Measurements from ENCODE around the gene CPLANE2.
"Not testable (repeated sequence)": the region's sequence is repeated elsewhere in the genome, so short reads cannot be mapped to it uniquely, and the experiment has no call there.

The CPLANE2 gene

DNA sequence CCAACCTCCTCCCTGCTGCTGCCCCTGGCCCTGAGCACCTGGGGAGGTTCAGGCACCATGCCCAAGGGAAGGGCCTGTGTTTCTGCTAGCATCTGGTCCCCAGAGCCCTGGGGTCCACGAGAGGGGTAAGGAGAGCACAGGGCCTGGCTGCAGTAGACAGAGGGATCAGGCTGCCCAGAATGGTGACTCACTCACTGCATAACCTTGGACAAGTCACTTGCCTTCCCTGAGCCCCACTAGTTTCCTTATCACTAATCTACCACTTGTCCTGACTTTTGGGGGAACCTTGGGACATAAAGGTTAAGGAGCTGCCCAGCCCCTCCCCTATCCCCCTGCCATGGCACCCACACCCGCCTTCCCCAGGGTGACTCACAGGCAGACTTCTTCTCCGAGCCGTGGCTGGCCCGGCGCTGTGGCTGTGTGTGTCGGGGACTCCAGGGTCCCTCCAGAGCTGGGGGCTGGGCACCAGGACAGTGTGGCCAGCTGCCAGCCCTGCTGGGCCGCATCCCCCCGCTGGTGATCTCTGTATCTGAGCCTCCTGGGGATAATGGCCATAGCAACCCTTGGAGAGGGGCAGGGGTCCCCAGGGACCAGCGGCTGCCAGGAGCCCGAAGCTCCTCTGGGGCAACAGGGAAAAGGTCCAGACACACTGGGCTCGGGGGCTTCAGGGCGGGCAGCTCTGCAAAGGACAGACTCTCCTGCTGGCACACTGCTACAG lies 28.6 kb downstream of the CPLANE2 start:
- no peak for DNase-seq (ENCODE audit: low read depth)

DNA sequence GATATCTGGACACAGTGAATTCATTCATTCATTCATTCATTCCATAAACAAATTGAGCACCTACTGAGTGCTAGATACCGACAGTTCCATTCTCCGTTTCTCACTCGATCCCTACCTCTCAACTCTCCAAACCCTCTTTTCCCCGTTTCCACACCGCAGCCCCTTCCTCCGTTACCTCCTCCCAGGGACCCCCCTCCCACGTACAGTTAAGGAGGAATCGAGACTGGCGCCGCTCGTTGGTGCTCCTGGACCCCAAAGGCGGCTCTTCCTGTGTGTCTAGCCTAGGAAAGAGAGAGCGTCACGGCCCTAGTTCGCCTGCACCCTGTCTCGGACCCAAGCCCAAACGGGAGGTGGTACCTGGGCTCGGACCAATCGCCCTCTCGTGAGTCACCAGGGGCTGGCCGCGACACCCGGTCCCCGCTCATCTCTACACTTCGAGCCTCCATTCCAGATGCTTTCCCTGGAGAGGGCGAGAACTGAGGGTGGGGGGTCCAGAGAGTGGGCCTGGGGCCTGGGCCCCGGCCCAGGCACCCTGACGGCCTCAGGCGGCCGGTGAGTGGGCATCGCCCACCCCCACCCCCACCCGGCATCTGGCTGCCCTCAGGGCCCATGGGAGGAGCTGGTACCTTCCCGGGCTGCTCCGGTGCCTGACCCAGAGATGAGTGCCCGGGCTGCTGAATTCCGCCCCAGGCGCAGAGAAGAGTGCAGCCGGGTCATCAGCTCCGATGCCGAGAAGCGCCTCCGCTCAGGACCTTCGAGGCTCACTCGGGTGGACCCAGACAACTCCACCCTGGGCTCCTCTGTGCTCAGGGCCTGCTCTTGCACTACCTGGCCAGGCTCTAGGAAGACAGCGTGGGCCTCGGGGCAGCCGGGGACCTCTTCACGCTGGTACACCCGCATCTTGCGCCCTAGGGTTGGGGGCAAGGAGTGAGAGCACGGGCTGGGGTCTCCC lies 29.4 kb downstream of the CPLANE2 start:
- DNase-seq (ENCODE audit: low read depth) = no peak

DNA sequence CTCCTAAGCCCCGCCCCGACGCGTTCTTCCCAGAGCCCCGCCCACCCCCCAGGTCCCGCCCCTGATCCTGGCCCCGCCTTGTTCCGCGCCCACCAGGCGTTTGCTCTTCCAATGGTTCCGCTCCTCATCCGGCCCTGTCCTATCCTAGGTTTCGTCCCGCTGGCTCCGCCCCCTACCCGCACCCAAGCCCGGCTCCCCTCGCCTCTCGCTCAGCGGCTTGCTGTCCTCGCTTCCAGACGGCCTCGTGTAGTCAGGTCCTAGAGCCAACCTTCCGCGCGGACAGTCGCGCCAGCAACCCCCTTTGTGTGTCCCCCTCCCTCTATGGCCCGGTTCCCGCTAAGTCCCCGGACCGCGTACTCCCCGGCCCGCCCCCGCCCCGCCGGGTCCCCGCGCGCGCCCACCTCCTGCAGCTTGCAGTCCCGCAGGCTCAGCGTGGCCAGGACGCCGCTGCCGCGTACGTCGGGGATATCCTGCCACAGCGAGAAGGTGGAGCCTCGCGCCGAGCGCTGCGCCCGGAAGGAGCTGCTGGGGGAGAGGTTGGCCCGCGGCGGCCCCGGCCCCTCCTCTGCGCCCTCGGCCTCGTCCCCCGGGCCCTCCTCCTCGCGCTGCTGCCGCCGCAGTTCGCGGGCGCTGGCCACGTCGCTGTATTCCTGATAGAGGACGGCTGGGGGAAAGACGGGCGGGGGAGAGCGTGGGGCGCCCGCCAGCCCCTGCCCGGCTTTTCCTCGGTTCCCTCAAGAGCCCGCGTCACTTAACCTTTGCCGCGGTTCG lies 30.3 kb downstream of the CPLANE2 start:
- peak; percentile 94 for DNase-seq (ENCODE audit: low read depth)

DNA sequence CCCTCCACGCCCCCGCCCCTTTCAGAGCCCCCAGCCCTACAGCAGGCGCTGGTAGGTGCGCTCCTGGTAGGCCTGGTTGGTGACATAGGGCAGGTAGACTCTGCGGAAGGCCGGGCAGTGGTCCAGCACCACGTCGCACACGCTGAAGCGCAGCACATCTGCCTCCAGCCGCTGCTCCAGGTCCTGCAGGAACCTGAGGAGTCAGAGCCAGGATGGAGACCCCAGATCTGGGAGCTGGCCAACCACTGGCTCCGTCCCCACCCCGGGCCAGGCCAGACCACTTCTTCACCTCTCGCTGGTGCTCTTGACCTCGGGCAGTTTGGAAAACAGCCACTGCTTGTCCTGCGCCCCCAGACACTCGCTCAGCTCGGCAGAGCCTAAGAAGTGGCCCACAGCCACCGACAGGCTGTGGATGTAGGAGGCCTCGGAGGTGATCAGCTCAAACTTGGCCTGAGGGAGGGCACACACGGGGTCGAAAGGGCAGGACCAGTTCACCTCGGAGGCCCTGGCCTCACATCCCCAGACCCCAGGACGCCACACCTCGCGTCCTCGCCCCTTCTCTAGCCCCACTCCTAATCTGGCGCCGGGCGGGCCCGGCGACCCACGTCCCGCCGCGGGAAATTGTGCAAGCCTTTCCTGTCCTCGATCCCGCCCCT lies 31.0 kb downstream of the CPLANE2 start:
- no peak for DNase-seq (ENCODE audit: low read depth)

DNA sequence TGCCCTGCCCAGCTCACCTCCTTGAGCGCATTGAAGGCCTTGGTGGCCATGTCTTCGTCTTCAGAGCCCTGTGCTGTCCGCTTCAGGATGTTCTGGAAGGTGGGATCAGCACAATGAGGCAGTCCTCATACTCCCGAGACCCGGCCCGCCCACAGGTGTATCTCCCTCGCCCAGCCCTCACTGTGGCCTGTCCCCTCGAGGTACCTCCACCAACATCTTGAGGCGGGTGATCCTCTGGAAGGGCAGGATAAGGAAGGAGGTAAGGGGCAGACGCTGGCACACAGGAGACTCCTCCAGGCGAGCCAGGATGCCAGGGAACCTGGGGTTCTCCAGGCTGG lies 31.7 kb downstream of the CPLANE2 start:
- no peak for DNase-seq (ENCODE audit: low read depth)

DNA sequence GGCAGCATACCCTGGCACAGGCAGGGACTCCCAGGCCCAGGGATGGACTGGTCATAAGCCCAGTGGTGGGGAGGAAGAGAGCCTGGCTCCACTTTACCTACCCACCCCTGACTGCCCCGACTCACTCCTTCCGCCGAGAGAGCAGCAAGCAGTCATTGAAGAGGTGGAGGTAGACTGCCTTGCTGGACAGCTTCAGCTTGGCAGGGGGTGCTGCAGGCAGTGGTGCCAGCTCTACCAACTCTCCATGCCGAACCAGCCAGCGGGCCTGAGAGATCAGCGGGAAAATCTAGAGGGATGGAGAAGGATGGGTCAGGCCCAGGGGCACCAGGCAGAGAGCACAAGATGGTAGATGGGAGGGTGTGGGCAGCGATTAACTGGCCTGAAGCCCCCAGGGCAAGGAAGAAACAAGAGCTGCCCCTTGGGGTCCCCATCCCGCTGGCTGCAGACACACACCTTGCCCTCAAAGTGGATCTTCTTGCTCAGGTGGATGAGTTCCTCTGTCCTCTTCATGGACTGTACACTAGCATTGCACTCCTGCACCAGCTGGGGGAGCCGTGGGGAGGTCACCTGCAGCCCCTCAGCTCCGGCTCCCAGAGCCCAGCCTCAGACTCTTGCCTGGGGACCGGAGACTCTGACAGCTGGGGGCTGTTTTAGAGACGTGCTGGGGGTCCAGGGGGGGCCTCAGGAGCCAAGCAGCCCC lies 32.2 kb downstream of the CPLANE2 start:
- DNase-seq (ENCODE audit: low read depth) = no peak

DNA sequence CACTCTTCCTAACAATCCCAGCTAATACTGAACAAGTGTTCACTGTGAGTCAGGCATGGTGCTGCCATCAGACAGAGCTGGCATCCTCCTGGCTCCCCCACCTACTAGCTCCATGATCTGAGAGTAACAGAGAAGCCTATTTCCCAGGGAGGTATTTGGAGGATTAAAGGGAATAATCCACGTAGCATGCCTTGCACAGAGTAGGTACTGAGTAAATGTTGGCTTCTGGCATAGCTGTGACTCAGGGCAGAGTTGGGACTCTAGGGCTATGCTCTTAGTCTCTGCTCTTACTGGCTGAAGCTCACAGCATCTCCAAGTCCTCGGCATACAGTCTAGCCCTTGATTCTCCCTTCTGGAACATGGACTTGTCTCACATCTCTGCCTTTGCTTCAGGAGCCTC lies 32.8 kb downstream of the CPLANE2 start:
- DNase-seq (ENCODE audit: low read depth) = no peak

DNA sequence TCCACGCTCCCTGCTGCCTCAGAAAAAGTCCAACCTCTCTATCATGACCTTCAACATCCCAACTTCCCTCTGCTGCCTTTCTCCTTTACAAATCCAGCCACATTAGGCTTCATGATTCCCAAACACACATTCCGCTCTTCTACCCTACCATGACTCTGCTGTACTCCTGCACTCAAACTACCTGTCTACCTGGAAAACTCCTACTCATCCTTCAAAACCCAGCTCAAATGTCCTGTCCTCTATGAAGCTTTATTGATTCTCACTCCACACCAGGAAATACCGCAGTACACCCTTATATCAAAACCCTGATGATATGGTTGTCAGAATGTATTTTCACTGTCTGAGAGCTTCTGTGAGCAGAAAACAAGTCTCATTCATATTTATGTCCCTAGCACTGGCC lies 33.4 kb downstream of the CPLANE2 start:
- no peak for DNase-seq (ENCODE audit: low read depth)

DNA sequence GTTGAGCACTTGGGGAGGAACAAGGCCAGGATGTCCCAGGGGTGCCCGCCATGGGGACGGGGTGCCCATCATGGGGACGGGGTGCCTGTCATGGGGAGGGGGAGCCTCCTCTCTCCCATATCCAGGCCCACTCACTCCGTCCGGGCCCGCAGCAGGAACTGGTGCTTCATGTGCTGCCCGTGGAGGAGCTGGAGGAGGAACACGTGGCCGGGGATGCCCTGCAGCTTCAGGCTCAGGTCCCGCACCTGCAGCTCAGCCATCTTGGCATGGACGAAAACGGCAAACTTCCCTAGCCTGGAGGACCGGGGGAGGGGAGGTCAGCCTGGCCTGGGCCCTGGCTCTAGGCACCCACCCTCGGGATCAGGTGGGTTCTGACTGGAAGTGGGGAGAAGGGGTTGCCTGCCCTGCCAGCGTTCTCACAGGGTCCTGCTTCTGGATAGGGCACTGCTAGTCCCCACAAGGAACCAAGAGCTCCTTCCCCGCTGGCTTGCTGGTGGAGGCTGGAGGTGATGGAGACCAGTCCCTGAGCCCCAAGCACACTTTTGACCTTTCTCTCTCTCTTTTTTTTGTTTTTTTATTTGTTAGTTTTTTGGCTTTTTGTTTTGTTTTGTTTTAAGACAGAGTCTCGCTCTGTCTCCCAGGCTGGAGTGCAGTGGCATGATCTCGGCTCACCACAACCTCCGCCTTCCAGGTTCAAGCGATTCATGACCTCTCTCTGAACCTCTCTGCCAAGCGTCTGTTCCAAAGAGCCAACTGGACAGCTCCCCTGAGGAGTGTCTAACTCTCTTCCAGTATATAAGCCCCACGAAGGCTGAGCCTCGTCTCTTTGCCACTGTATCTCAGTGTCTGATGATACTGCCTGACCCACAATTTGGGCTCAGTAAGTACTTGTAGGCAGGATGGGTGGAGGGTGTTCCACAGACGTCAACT lies 34.4 kb downstream of the CPLANE2 start:
- no peak for DNase-seq (ENCODE audit: low read depth)

DNA sequence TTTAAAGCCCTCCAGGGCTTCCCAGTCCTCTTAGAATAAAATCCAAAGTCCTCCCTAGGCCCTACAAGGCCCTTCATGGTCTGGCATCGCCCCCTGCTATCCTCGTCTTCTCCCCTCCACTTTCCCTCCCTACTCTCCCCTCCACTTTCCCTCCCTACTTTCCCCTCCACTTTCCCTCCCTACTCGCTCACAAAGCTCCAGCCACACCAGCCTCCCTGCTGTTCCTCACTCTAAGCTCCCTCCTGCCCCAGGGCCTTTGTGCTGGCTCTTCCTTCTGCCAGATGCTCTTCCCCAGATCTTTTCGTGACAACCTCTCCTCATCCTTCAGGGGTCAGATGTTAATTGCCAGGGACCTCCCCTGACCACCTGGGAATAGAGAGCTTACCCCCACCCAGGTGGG lies 37.3 kb downstream of the CPLANE2 start:
- DNase-seq (ENCODE audit: low read depth) = no peak

DNA sequence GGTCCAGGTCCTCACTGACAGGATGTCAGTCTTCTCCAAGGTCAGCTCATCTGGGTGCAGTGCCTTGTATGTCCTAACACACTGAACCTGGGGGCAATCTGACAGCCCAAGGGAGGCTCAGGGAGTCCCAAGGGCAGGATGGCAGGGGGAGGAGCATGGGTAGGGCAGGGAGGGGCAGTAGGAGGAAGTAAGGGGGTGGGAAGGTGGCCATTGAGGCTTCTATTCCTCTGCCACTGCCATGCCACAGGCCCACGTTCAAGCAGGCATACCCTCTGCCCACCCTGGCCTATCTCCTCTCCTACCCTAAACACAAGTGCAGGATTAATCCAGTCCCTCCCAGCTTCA lies 37.9 kb downstream of the CPLANE2 start:
- DNase-seq (ENCODE audit: low read depth) = no peak

DNA sequence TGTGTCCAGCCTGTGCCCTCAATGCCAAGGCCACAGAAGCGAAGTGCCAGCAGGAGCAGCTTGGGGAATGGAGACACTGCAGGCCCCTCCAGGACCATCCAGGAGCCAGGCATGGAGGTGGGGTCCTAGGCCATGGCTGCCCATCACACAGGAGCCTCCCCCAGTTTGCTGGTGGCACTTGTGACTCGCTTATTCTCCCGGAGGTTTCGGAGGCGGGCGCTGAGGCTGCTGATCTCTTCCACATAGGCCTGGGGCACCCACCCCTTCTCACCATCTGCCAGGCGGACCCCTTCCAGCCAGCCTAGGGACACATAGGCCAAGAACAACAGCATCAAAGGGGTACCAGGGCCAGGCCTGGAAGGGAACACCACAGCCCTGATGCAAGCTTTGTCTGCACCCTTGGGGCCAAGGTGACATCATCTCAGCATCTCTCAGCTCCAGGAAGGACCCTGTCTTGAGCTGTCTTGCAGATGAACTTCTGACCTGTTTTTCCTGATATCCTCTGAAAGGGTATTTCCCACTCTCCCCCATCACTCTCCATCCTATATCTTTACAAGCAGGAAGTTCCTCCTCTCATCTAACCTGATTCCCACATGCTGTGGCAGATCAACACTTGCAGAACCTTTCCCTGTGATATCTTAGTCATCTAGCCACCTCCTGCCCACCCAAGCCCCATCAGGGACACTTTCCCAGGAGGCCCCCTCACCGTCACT lies 38.4 kb downstream of the CPLANE2 start:
- no peak for DNase-seq (ENCODE audit: low read depth)

DNA sequence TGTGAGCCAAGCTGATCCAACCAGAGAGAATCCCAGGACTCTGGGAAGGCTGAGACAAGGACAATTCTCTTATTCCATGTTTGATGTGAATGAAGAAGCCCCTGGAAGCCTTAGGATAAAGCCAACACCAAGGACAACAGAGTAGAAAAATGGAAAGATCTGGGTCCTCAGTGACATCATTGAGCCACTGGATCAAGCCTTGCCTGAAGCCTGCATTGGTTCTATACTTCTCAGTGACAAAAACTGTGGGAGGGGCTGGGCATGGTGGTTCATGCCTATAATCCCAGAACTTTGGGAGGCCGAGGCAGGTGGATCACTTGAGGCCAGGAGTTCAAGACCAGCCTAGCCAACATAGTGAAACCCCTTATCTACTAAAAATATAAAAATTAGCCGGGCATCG lies 40.1 kb downstream of the CPLANE2 start:
- DNase-seq (ENCODE audit: low read depth) = no peak

DNA sequence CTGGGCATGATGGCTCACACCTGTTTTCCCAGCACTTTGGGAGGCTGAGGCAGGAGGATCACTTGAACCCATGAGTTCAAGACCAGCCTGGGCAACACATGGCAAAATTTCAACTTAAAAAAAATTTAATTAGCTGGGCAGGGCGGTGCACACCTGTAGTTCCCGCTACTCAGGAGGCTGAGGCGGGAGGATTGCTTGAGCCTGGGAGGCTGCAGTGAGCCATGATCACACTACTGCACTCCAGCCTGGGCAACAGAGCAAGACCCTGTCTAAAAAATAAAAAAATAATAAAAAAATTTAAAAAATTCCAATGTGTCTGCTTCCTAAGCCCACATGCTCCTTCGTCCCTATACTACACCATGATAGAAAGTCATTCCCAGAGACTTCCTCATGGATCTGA lies 40.8 kb downstream of the CPLANE2 start:
- DNase-seq (ENCODE audit: low read depth) = not testable (repeated sequence)

DNA sequence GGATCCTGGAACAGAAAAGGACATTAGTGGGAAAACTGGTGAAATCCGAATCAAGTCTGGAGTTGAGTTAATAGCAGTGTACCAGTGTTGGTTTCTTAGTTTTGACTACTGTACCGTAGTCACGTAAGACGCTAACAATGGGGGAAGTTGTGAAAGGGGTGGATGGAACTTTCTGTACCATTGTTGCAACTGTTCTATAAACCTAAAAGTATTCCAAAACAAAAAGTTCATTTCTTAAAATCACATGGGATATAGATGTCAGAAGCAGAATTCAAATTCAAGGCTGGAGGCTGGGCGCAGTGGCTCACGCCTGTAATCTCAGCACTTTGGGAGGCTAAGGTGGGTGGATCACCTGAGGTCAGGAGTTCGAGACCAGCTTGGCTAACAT lies 41.5 kb downstream of the CPLANE2 start:
- DNase-seq (ENCODE audit: low read depth) = no peak

DNA sequence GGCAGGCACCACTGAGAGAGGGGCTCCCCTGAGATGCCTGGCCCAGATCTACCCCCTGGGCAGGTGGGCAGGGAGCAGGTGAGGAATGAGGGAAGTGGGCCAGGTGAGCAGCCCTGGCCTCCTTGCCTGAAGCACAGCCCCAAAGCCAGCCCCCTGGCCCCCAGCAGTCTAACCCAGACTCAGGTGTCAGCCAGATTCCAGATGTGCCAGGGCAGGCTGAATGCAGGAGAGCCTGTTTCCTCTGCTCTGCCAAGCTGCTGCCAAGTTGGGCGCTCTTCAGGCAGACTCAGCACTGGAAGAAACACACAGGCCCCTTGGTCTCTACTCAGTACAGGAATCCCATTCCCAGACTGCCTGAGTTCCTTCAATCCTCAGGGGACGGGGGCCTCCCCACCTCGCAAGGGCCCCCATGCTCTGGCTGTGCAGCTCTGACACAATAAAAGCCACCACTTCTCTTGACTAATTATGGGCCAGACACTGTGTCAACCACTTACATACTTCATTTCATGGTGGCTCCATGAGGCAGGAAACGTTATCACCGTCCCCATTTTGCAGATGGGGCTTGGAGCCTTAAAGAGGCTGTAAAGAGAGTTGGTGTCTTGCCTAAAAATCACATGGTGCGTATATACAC lies 45.0 kb downstream of the CPLANE2 start:
- DNase-seq (ENCODE audit: low read depth) = no peak

DNA sequence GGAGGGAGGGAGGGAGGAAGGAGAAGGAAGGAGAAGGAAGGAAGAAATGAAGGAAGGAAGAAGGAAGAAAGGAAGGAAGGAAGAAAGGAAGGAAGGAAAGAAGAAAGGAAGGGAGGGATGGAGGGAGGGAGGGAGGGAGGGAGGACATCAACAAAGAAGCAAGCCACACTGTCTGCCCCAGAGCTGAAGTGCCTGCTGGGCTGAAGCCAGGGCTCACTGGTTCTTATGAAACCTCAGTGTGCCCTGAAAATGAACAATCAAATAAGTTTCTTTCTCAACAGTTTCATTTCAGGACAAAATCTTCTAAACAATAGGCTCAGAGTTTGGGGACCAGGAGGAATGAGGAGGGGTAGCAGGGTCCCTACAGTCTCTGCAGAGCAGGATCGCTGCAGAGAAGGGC lies 45.7 kb downstream of the CPLANE2 start:
- no peak for DNase-seq (ENCODE audit: low read depth)

DNA sequence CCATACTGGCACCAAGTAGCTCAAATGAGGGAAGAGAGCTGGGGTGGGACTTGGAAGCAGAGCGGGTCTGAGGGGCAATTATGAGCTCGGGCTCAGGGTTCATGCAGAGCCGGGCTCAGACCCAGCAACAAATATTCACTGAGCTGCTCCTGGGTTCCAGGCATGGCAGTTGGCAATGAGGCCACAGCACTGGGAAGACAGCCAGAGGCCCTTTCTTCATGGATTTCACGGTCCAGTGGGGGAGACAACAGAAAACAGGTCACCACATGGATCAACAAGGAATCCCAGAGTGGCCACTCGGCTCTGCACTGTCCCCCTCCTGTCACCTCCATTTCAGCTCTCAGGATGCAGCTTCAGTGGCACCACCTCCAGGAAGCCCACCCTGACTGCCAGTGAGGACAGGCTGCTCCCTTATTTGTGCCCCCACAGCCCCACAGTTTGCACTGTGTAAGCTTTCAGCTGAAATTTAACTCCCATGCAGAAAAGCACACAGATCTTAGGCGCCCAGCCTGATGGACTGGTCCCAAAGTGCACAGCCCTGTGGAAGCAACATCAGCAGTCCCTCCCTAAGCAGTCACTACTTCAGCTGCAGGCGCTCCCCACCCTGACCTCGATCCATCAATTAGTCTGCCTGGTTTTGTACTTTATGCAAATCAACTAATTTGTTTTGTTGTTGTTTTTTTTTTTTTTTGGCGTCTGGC lies 46.9 kb downstream of the CPLANE2 start:
- DNase-seq (ENCODE audit: low read depth) = no peak

DNA sequence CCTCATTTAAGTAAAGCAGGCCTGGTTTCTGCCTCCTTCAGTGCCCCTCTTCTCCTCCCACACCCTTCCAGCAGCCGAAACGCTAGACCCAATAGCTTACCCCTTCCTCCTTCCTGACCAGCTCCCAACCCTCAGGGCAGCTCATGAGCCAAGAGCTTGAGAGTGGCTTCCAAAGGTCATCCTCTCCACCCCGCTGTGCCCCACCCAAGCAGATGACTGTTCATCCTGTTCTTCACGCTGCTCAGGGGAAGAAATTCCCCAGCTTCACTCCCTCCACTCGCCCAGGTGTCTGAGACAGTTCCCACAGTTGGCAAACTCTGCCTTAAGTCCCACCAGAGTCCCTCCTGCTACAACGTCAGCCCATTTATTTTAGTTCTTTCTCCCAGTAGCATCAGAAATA lies 48.0 kb downstream of the CPLANE2 start:
- no peak for DNase-seq (ENCODE audit: low read depth)
